ENCODE measurements around the gene CAMTA1.

GRCh38 chr1:7447736-7448135, 662.5 kb downstream of the CAMTA1 start:
- TF ChIP-seq CTCF (IDR thresholded peaks at IDR 0.05; ENCODE audit: poor library complexity, severe bottlenecking), result no peak
- no peak for TF ChIP-seq REST (IDR thresholded peaks at IDR 0.05; ENCODE audit: borderline replicate concordance)
- TF ChIP-seq POLR2AphosphoS5 (IDR thresholded peaks at IDR 0.05), result no peak
- TF ChIP-seq EZH2 (IDR thresholded peaks at IDR 0.05; ENCODE audit: borderline replicate concordance, insufficient read depth, low read length, poor library complexity, severe bottlenecking), result no peak
- TF ChIP-seq RAD21 (conservative IDR thresholded peaks at IDR 0.05), result no peak
- TF ChIP-seq EP300 (conservative IDR thresholded peaks at IDR 0.05; ENCODE audit: poor library complexity, severe bottlenecking), result no peak
- TF ChIP-seq SMC3 (conservative IDR thresholded peaks at IDR 0.05; ENCODE audit: poor library complexity), result no peak
- TF ChIP-seq TAF1 (IDR thresholded peaks at IDR 0.05; ENCODE audit: low read depth), result no peak
- TF ChIP-seq MXI1 (conservative IDR thresholded peaks at IDR 0.05; ENCODE audit: poor library complexity, severe bottlenecking), result no peak

All from neural cell (in vitro differentiated cells).